Measurements from ENCODE around the gene ADCY5. TPM values are rescaled to one million over a fixed set of nuclear protein-coding genes. Genes with fewer than 3 reads are reported as not detected.

Gene ADCY5
- total and polyA plus RNA-seq, 2 donors from 2014 or later = 7.1 to 33.6 TPM

DNA sequence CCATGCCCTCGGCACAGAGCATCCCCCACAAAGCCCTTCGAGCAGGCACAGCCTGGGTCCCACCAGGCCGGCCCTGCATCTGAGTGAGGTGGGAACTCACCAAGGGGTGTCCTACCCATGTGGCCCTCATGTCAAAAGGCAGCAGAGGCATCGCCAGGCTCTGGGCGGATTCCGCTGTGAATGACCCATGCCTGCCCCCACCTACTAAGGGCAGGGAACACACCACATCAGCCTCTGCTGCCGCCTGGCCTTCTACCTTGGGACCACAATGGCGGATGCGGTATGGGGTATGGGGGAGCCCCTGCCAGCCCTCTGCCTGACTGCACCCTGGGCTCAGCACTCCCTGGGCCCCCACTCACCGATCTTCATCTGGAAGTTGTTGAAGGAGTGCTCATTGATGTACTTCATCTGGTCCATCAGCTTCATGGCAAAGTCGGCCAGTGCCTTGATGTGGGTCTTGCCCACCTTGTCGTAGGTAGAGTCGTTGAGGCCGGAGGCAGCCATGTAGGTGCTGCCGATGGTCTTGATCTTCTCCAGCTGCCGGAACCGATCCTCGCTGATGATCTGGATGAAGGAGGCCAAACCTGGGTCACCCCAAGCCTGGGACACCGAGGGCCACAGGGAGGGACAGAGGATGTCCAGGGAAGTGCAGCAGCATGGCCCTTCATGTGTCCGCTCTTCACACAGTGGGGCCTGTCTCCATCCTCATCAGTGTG lies 159.3 kb downstream of the ADCY5 start:
- Histone ChIP-seq H3K4me1 (ENCODE audit: control insufficient read depth in 2 of 3, insufficient read depth in 2 of 3, low read depth in 1 of 3, low read length in 3 of 3) (no peaks in the 10 kb centered on the region), H3K27ac (ENCODE audit: low read depth in 2 of 2, low read length in 2 of 2) (no peak overlapping the region), H3K9ac (ENCODE audit: low read length in 3 of 3) (no peak overlapping the region), H3K36me3 (ENCODE audit: control insufficient read depth in 2 of 3, insufficient read depth in 3 of 3, low read length in 3 of 3) (peaks cover 0 to 11% (median 2%) of the 10 kb centered on the region in 3 donors), H3K4me3 (ENCODE audit: low read length in 3 of 3) (no peak overlapping the region), H3K27me3 (ENCODE audit: control insufficient read depth, insufficient read depth, low read length) (no peaks in the 10 kb centered on the region), H3K9me3 (ENCODE audit: control insufficient read depth in 2 of 3, insufficient read depth in 1 of 3, low read length in 3 of 3) (no peaks in the 10 kb centered on the region)
- TF ChIP-seq, protein P1, sequence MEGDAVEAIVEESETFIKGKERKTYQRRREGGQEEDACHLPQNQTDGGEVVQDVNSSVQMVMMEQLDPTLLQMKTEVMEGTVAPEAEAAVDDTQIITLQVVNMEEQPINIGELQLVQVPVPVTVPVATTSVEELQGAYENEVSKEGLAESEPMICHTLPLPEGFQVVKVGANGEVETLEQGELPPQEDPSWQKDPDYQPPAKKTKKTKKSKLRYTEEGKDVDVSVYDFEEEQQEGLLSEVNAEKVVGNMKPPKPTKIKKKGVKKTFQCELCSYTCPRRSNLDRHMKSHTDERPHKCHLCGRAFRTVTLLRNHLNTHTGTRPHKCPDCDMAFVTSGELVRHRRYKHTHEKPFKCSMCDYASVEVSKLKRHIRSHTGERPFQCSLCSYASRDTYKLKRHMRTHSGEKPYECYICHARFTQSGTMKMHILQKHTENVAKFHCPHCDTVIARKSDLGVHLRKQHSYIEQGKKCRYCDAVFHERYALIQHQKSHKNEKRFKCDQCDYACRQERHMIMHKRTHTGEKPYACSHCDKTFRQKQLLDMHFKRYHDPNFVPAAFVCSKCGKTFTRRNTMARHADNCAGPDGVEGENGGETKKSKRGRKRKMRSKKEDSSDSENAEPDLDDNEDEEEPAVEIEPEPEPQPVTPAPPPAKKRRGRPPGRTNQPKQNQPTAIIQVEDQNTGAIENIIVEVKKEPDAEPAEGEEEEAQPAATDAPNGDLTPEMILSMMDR (IDR thresholded peaks at IDR 0.05; ENCODE audit: borderline replicate concordance, extremely low read depth, insufficient read depth) = no peak
- peak in 2 of 5 donors; percentile 5 to 16 for DNase-seq
- intact Hi-C loops (cut with DNase I) = no loop called here
- FAIRE-seq = no peak

DNA sequence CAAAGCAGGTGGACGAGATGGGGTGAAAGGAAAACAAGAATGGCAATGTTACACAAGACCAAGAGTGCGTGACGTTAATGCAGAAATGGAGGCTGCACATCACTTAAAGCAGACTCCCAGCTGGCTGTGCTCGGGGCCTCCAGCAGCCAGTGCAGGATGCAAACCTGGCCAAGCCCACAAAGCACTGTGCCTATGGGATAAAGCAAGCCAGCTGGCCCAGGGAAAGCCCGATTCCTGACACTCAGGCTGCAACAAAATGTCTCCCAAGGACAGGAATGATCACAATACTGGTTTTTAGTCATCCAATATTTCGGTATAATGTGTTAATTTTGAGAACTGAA lies 161.0 kb downstream of the ADCY5 start:
- FAIRE-seq = no peak
- peaks cover 0 to 7% (median 2%) of the 10 kb centered on the region in 3 donors for H3K36me3 ChIP-seq (ENCODE audit: control insufficient read depth in 2 of 3, insufficient read depth in 3 of 3, low read length in 3 of 3)

DNA sequence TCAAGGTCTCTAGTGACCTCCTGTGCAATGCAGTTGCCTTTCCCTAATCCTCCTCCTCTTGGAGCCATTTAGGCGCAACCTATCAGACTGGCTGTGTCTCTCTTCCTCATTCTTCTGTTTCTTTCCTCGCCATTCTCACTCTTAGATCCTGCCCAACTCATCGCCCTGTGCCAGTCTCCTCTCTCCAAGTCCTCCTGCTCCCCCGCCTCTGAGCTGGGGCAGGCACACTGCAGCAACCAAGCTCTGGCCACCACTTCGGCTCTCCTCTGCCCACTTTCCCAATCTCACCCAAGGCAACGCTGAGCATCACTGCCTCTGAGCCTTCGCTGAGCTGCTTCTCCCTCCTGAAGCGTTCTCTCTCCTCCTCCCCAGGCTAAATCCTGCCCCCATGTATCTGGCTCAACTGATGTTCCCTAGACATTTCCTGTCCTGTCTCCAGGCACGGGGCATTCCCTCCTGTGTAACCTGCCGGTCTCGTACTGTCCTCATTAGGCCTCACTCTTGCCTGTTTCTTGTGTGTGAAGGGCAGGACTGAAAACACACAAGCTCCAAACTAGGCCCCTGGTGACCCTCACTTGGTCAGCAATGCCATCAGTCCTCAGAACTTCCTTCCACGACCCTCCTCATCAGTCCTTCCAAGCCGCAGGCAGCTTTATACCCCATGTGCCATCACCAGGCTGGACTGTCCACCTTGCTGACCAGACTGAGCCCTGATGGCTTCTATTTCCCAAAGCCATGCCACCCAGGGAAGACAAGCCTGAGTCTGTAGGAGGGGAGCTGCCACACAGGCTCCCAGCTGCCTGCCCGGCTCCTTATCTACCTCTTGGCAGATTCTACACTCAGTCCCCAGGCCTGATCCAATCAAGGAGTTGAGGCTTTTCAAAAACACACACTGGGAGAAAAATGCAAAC lies 161.6 kb downstream of the ADCY5 start:
- no peak overlapping the region for H3K9ac ChIP-seq (ENCODE audit: low read length in 3 of 3)
- DNase-seq = peak in 2 of 5 donors; percentile 4 to 15
- H3K27ac ChIP-seq (ENCODE audit: low read depth in 2 of 2, low read length in 2 of 2) = no peak overlapping the region
- intact Hi-C loops (cut with DNase I) = no loop called here
- no peaks in the 10 kb centered on the region for H3K27me3 ChIP-seq (ENCODE audit: control insufficient read depth, insufficient read depth, low read length)
- no peak for FAIRE-seq
- TF ChIP-seq, protein P1 (IDR thresholded peaks at IDR 0.05; ENCODE audit: borderline replicate concordance, extremely low read depth, insufficient read depth) = no peak
- H3K4me3 ChIP-seq (ENCODE audit: low read length in 3 of 3) = no peak overlapping the region
- H3K4me1 ChIP-seq (ENCODE audit: control insufficient read depth in 2 of 3, insufficient read depth in 2 of 3, low read depth in 1 of 3, low read length in 3 of 3) = no peaks in the 10 kb centered on the region
- peaks cover 0 to 7% (median 2%) of the 10 kb centered on the region in 3 donors for H3K36me3 ChIP-seq (ENCODE audit: control insufficient read depth in 2 of 3, insufficient read depth in 3 of 3, low read length in 3 of 3)
- no peaks in the 10 kb centered on the region for H3K9me3 ChIP-seq (ENCODE audit: control insufficient read depth in 2 of 3, insufficient read depth in 1 of 3, low read length in 3 of 3)

More for the DNA sequence above, 161.0 kb downstream of the ADCY5 start:
- no peaks in the 10 kb centered on the region for H3K4me1 ChIP-seq (ENCODE audit: control insufficient read depth in 2 of 3, insufficient read depth in 2 of 3, low read depth in 1 of 3, low read length in 3 of 3)
- intact Hi-C loops (cut with DNase I) = no loop called here
- TF ChIP-seq, protein P1 (IDR thresholded peaks at IDR 0.05; ENCODE audit: borderline replicate concordance, extremely low read depth, insufficient read depth) = no peak
- no peak overlapping the region for H3K4me3 ChIP-seq (ENCODE audit: low read length in 3 of 3)
- peak in 1 of 5 donors; percentile 1 for DNase-seq
- no peak overlapping the region for H3K27ac ChIP-seq (ENCODE audit: low read depth in 2 of 2, low read length in 2 of 2)
- H3K9me3 ChIP-seq (ENCODE audit: control insufficient read depth in 2 of 3, insufficient read depth in 1 of 3, low read length in 3 of 3) = no peaks in the 10 kb centered on the region
- no peaks in the 10 kb centered on the region for H3K27me3 ChIP-seq (ENCODE audit: control insufficient read depth, insufficient read depth, low read length)
- H3K9ac ChIP-seq (ENCODE audit: low read length in 3 of 3) = no peak overlapping the region
